Measurements from ENCODE around the gene GTF2A1. TPM values are rescaled to one million over a fixed set of nuclear protein-coding genes. Genes with fewer than 3 reads are reported as not detected.

The GTF2A1 gene
- total RNA-seq, 2 experiments from 2014 or later = 35.1 to 69.8 TPM

- no peak overlapping the region for H3K4me2 ChIP-seq (ENCODE audit: low read length)
These were observed 95.2 kb downstream of the GTF2A1 start for GRCh38 chr14:81125536-81125935.

More at GRCh38 chr14:81125536-81125935, 95.2 kb downstream of the GTF2A1 start:
- intact Hi-C loops (cut with micrococcal nuclease; ENCODE audit: unreplicated experiment) = no loop called here
- Histone ChIP-seq H3K79me2 (ENCODE audit: insufficient read depth, low read depth, low read length) (no peaks in the 10 kb centered on the region), H3K9me3 (ENCODE audit: low read length) (peaks cover 7% of the 10 kb centered on the region; the same call in 1 of the 2 replicates), H3K36me3 (ENCODE audit: insufficient read depth, low read length) (no peaks in the 10 kb centered on the region; the same call in 1 of the 2 replicates), H3K9me2 (ENCODE audit: insufficient read depth, low read length) (no peaks in the 10 kb centered on the region), H4K20me1 (ENCODE audit: insufficient read depth, low read length) (no peaks in the 10 kb centered on the region), H3K27ac (ENCODE audit: low read depth, low read length, poor library complexity, severe bottlenecking) (no peak overlapping the region), H3K4me1 (ENCODE audit: insufficient read depth, low read length, poor library complexity, severe bottlenecking) (peaks cover 29% of the 10 kb centered on the region), H2AFZ (ENCODE audit: low read length) (no peak overlapping the region), H3K4me3 (ENCODE audit: low read depth, low read length, poor library complexity, severe bottlenecking) (no peak overlapping the region)
- DNase-seq (ENCODE audit: low spot score) = peak; percentile 26
- CTCF ChIA-PET (ENCODE audit: unreplicated experiment) = no interaction called here
- TF ChIP-seq EZH2phosphoT487 (IDR thresholded peaks at IDR 0.05; ENCODE audit: borderline replicate concordance, low read depth, low read length) = no peak
- TF ChIP-seq, protein P1, sequence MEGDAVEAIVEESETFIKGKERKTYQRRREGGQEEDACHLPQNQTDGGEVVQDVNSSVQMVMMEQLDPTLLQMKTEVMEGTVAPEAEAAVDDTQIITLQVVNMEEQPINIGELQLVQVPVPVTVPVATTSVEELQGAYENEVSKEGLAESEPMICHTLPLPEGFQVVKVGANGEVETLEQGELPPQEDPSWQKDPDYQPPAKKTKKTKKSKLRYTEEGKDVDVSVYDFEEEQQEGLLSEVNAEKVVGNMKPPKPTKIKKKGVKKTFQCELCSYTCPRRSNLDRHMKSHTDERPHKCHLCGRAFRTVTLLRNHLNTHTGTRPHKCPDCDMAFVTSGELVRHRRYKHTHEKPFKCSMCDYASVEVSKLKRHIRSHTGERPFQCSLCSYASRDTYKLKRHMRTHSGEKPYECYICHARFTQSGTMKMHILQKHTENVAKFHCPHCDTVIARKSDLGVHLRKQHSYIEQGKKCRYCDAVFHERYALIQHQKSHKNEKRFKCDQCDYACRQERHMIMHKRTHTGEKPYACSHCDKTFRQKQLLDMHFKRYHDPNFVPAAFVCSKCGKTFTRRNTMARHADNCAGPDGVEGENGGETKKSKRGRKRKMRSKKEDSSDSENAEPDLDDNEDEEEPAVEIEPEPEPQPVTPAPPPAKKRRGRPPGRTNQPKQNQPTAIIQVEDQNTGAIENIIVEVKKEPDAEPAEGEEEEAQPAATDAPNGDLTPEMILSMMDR (conservative IDR thresholded peaks at IDR 0.05; ENCODE audit: low read length) = no peak
- no TSS peak for BruUV-seq (replicated peaks)
- POLR2A ChIA-PET = interaction anchor here (1.1 to 1.6 kb wide), 2 partner anchors 10 to 25 kb away, joined by 3 read pairs; no protein-coding TSS in a partner anchor

Small RNAs within 50 kb of the gene (small RNA-seq; reads per million reads assigned to genes)
- not detected for gene DYNLL1P1
- 3.5 reads per million, percentile 88 among the genes with 10 or more reads in this experiment for gene SNORA79

Other genes with a start within 250 kb of the GTF2A1 start
- gene STON2, start 179.4 kb upstream of the GTF2A1 start, total RNA-seq (2014; rRNA removed; shearing (Covaris generic)) = 0.25 and 0.28 TPM in 2 replicates
- gene STON2, start 179.4 kb upstream of the GTF2A1 start, total RNA-seq (2022) = not detected in 2 replicates